ENCODE data around the gene KCNK6.

DNA sequence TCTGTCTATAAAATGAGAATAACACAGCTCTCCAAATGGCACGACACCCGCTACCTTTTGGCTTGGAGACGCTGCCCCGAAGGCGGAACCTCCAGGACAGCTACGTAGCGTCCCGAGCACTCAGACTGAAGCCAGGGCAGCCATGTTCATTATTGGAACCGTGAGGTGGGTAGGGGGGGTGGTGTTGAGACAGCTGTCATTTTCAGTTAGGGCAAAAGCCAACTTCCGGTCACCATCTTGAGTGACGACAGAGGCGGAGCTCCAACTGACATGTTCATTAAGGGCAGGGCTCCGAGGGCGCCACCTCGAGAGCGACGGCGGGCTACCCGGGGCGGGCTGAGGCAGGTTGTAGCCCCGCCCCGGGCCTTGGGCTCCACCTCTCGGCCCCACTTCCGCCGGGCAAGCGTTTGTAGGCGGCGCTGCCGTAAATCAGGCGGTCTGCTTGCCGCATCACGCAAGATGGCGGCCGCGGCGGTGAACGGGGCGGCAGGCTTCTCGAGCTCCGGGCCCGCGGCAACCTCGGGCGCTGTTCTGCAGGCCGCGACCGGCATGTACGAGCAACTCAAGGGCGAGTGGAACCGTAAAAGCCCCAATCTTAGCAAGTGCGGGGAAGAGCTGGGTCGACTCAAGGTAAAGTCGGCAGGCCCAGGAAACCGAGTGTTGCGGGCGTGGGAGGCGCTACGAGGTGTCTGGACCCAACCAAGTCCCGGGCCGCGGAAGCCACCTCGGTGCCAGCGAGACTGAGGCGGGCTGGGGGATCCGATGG is 54.9 kb downstream of the KCNK6 start, which contains the start of gene PSMD8:
- TF ChIP-seq, protein P1, sequence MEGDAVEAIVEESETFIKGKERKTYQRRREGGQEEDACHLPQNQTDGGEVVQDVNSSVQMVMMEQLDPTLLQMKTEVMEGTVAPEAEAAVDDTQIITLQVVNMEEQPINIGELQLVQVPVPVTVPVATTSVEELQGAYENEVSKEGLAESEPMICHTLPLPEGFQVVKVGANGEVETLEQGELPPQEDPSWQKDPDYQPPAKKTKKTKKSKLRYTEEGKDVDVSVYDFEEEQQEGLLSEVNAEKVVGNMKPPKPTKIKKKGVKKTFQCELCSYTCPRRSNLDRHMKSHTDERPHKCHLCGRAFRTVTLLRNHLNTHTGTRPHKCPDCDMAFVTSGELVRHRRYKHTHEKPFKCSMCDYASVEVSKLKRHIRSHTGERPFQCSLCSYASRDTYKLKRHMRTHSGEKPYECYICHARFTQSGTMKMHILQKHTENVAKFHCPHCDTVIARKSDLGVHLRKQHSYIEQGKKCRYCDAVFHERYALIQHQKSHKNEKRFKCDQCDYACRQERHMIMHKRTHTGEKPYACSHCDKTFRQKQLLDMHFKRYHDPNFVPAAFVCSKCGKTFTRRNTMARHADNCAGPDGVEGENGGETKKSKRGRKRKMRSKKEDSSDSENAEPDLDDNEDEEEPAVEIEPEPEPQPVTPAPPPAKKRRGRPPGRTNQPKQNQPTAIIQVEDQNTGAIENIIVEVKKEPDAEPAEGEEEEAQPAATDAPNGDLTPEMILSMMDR (IDR thresholded peaks at IDR 0.05; ENCODE audit: extremely low read depth in 1 of 2, insufficient read depth in 1 of 2, low read depth in 1 of 2, low read length in 2 of 2) = peak in 1 of 2 donors; percentile 33
- TF ChIP-seq POLR2AphosphoS5 (IDR thresholded peaks at IDR 0.05; ENCODE audit: insufficient read depth, low read depth, low read length) (peak; percentile 99), POLR2A (IDR thresholded peaks at IDR 0.05; ENCODE audit: low read depth, low read length) (peak; percentile 98), JUN (IDR thresholded peaks at IDR 0.05; ENCODE audit: borderline replicate concordance, insufficient read depth, insufficient read length, low read depth) (peak; percentile 23), FOS (IDR thresholded peaks at IDR 0.05; ENCODE audit: borderline replicate concordance, insufficient read depth, low read length) (no peak), MYC (IDR thresholded peaks at IDR 0.05; ENCODE audit: low read depth, low read length) (no peak), EZH2 (IDR thresholded peaks at IDR 0.05; ENCODE audit: borderline replicate concordance, low read depth, low read length, severe bottlenecking) (no peak), MAX (IDR thresholded peaks at IDR 0.05; ENCODE audit: insufficient read depth, insufficient read length) (peak; percentile 52), GATA2 (IDR thresholded peaks at IDR 0.05; ENCODE audit: insufficient read depth, insufficient read length, low read depth, low read length) (no peak)
